Natural killer cell (primary cell): ENCODE results near the gene SYNGR4. TPM values are rescaled to one million over a fixed set of nuclear protein-coding genes. Genes with fewer than 3 reads are reported as not detected.

Experiments
- ATAC-seq, 3 donors: fragments of 150-1000 bp in 2 of 3; fragments of 200-7000 bp in 1 of 3; cut with Tn5 transposase; 1 replicate in 1 of 3; 2 replicates in 2 of 3; pipeline ENCODE4 v1.10.0; 2021; ENCODE audit warnings: mild to moderate bottlenecking in 2 of 3, moderate library complexity in 2 of 3
- DNase-seq, 2 donors: peaks; one replicate each; pipeline versions ENCODE4 v3.0.0 to v3.0.0-alpha.2; 2013 to 2021; ENCODE audit warnings: mixed read lengths in 1 of 2
- H3K27ac ChIP-seq: one replicate; pipeline ENCODE4 v1.5.1; 2013; ENCODE audit warnings: mild to moderate bottlenecking, low read length
- H3K27me3 ChIP-seq: one replicate; pipeline ENCODE4 v1.6.1; 2013; ENCODE audit warnings: low read length; ENCODE audit not compliant: control insufficient read depth, insufficient read depth
- H3K36me3 ChIP-seq: one replicate; pipeline ENCODE4 v1.6.1; 2013; ENCODE audit warnings: low read length; ENCODE audit not compliant: control insufficient read depth, insufficient read depth
- H3K4me1 ChIP-seq: one replicate; pipeline ENCODE4 v1.6.1; 2013; ENCODE audit warnings: low read length; ENCODE audit not compliant: control insufficient read depth, insufficient read depth
- H3K4me3 ChIP-seq: one replicate; pipeline ENCODE4 v1.5.1; 2013; ENCODE audit warnings: low read length
- H3K9me3 ChIP-seq: one replicate; pipeline ENCODE4 v1.6.1; 2013; ENCODE audit warnings: low read length; ENCODE audit not compliant: control insufficient read depth, insufficient read depth
- H3K27ac Mint-ChIP-seq, 2 donors: one replicate each; pipeline ENCODE4 v1.8.0; 2022; ENCODE audit warnings: mild to moderate bottlenecking in 2 of 2, mixed read lengths in 2 of 2, moderate library complexity in 1 of 2
- H3K27me3 Mint-ChIP-seq, 2 donors: one replicate each; pipeline ENCODE4 v1.8.0; 2022; ENCODE audit warnings: low read depth in 2 of 2, mixed read lengths in 2 of 2
- H3K36me3 Mint-ChIP-seq: one replicate; pipeline ENCODE4 v1.8.0; 2022; ENCODE audit warnings: mixed read lengths
- H3K4me1 Mint-ChIP-seq, 2 donors: one replicate each; pipeline ENCODE4 v1.8.0; 2022; ENCODE audit warnings: mixed read lengths in 2 of 2
- H3K4me3 Mint-ChIP-seq: one replicate; pipeline ENCODE4 v1.8.0; 2022; ENCODE audit warnings: mild to moderate bottlenecking, moderate library complexity, mixed read lengths
- H3K9me3 Mint-ChIP-seq, 2 donors: one replicate each; pipeline ENCODE4 v1.8.0; 2022; ENCODE audit warnings: mixed read lengths in 2 of 2
- CTCF ChIP-seq: fragments of 200-600 bp; IDR thresholded peaks from one replicate; pipeline ENCODE4 v1.8.0; 2022; ENCODE audit warnings: antibody characterized with exemption
- WGBS: methylation state at CpG from one replicate; pipeline ENCODE4 v1.1.7; 2013; ENCODE audit warnings: missing lambda C conversion rate; ENCODE audit not compliant: insufficient coverage; 5-methylcytosine and 5-hydroxymethylcytosine counted together
- intact Hi-C: fragments of 100-400 bp; cut with micrococcal nuclease; formaldehyde crosslinking; loops from one replicate; pipeline ENCODE4 v1.14.2; 2022
- total RNA-seq, 4 donors: library from RNA; stranded (reverse); fragments of 120-200 nt in 1 of 4; gene quantifications; one replicate each; pipeline versions ENCODE4 v1.2.3 to v1.2.4, GENCODE V29; 2013 to 2022

Gene SYNGR4
- total RNA-seq, 3 donors from 2014 or later (not counting 1 experiment from before 2014, with no cell fraction given), result not detected

GRCh38 chr19:48344892-48345291, 19.3 kb upstream of the SYNGR4 start:
- no peak for DNase-seq
- no peaks in the 10 kb centered on the region for H3K36me3 Mint-ChIP-seq
- no peaks in the 10 kb centered on the region for H3K9me3 Mint-ChIP-seq
- no peaks in the 10 kb centered on the region for H3K4me1 Mint-ChIP-seq
- no peaks in the 10 kb centered on the region for H3K27me3 ChIP-seq
- H3K27me3 Mint-ChIP-seq, result no peaks in the 10 kb centered on the region
- H3K27ac Mint-ChIP-seq, result no peak overlapping the region
- peaks cover 3% of the 10 kb centered on the region for H3K36me3 ChIP-seq
- no peaks in the 10 kb centered on the region for H3K4me1 ChIP-seq
- H3K4me3 ChIP-seq, result no peak overlapping the region
- ATAC-seq, result no peak
- intact Hi-C loops, result no loop called here
- no peaks in the 10 kb centered on the region for H3K9me3 ChIP-seq
- H3K4me3 Mint-ChIP-seq, result no peak overlapping the region
- no peak overlapping the region for H3K27ac ChIP-seq
- WGBS, result 91% methylated on average over 6 of the region's 6 CpGs
- no peak for TF ChIP-seq CTCF

GRCh38 chr19:48346191-48346590, 18.0 kb upstream of the SYNGR4 start:
- intact Hi-C loops, result no loop called here
- H3K4me3 Mint-ChIP-seq, result no peak overlapping the region

GRCh38 chr19:48348045-48348444, 16.1 kb upstream of the SYNGR4 start:
- Mint-ChIP-seq H3K36me3 (no peaks in the 10 kb centered on the region), H3K9me3 (no peaks in the 10 kb centered on the region), H3K4me1 (peaks cover 0 to 9% of the 10 kb centered on the region in 2 donors), H3K27ac (no peak overlapping the region), H3K4me3 (no peak overlapping the region), H3K27me3 (no peaks in the 10 kb centered on the region)
- H3K4me3 ChIP-seq, result no peak overlapping the region
- WGBS, result 93% methylated on average over 5 of the region's 5 CpGs
- no peak for TF ChIP-seq CTCF
- H3K27ac ChIP-seq, result no peak overlapping the region
- ATAC-seq (no peak), DNase-seq (no peak)
- H3K27me3 ChIP-seq, result no peaks in the 10 kb centered on the region
- no peaks in the 10 kb centered on the region for H3K9me3 ChIP-seq
- no peaks in the 10 kb centered on the region for H3K36me3 ChIP-seq
- intact Hi-C loops, result no loop called here
- peaks cover 3% of the 10 kb centered on the region for H3K4me1 ChIP-seq

More at GRCh38 chr19:48346191-48346590, 18.0 kb upstream of the SYNGR4 start:
- no peaks in the 10 kb centered on the region for H3K4me1 ChIP-seq
- 96% methylated on average over 2 of the region's 2 CpGs for WGBS
- Mint-ChIP-seq H3K36me3 (no peaks in the 10 kb centered on the region), H3K4me1 (peaks cover 0 to 3% of the 10 kb centered on the region in 2 donors), H3K27ac (no peak overlapping the region), H3K9me3 (no peaks in the 10 kb centered on the region), H3K27me3 (no peaks in the 10 kb centered on the region)
- no peak overlapping the region for H3K4me3 ChIP-seq
- no peaks in the 10 kb centered on the region for H3K27me3 ChIP-seq
- H3K9me3 ChIP-seq, result no peaks in the 10 kb centered on the region
- no peak overlapping the region for H3K27ac ChIP-seq
- no peak for ATAC-seq
- TF ChIP-seq CTCF, result no peak
- peaks cover 3% of the 10 kb centered on the region for H3K36me3 ChIP-seq
- no peak for DNase-seq

GRCh38 chr19:48348737-48349136, 15.4 kb upstream of the SYNGR4 start:
- H3K27me3 ChIP-seq, result no peaks in the 10 kb centered on the region
- no peaks in the 10 kb centered on the region for H3K36me3 Mint-ChIP-seq
- peaks cover 0 to 9% of the 10 kb centered on the region in 2 donors for H3K4me1 Mint-ChIP-seq
- no peak overlapping the region for H3K27ac ChIP-seq
- DNase-seq (no peak), ATAC-seq (no peak)
- peaks cover 3% of the 10 kb centered on the region for H3K4me1 ChIP-seq
- H3K9me3 Mint-ChIP-seq, result no peaks in the 10 kb centered on the region
- intact Hi-C loops, result no loop called here
- H3K9me3 ChIP-seq, result no peaks in the 10 kb centered on the region
- no peak overlapping the region for H3K27ac Mint-ChIP-seq
- WGBS, result 94% methylated on average over 7 of the region's 7 CpGs
- no peak overlapping the region for H3K4me3 Mint-ChIP-seq
- H3K4me3 ChIP-seq, result no peak overlapping the region
- TF ChIP-seq CTCF, result no peak
- no peaks in the 10 kb centered on the region for H3K27me3 Mint-ChIP-seq
- no peaks in the 10 kb centered on the region for H3K36me3 ChIP-seq
